ENCODE data around the gene MAML1. TPM values are rescaled to one million over a fixed set of nuclear protein-coding genes. Genes with fewer than 3 reads are reported as not detected.
"Not testable (repeated sequence)": the region's sequence is repeated elsewhere in the genome, so short reads cannot be mapped to it uniquely, and the experiment has no call there.

Gene MAML1
- total RNA-seq, 1 experiment from 2014 or later: 34.0 TPM

DNA sequence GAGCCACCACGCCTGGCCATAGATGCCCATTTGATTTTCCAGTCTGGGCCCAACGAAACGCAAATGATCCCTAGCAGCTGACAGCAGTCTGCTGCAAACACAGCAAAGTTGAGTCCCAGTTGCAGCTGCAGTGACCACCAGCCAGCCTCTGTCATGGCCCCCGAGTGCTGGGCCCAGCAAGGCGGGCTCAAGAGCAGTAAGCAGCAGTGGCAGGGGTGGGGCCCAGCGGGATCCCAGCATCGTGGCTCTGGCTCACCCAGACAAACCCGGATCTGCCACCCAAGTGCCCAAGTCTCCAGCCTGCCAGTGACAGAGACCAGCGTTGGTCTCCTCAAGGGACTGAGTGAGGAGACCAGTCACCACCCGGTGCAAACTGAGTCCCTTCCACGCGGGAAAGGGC is 54.2 kb downstream of the MAML1 start:
- Histone ChIP-seq H3F3A (ENCODE audit: insufficient read depth, low read depth) (peaks cover 9% of the 10 kb centered on the region; the same call in 1 of the 2 replicates), H3K27me3 (ENCODE audit: insufficient read depth, low read depth) (no peaks in the 10 kb centered on the region), H3K79me2 (ENCODE audit: low read depth) (no peaks in the 10 kb centered on the region), H4K20me1 (ENCODE audit: insufficient read depth) (no peaks in the 10 kb centered on the region), H3K4me2 (no peak overlapping the region), H3K9me2 (ENCODE audit: insufficient read depth) (no peaks in the 10 kb centered on the region), H2AFZ (no peak overlapping the region), H3K4me3 (no peak overlapping the region), H3K36me3 (ENCODE audit: low read depth) (no peaks in the 10 kb centered on the region), H3K4me1 (replicated peaks; ENCODE audit: insufficient read depth) (no peaks in the 10 kb centered on the region), H3K9me3 (ENCODE audit: insufficient read depth, low read depth) (no peaks in the 10 kb centered on the region), H3K27ac (no peak overlapping the region)
- no TSS peak for BruUV-seq (replicated peaks)
- TF ChIP-seq EZH2 (IDR thresholded peaks at IDR 0.05; ENCODE audit: low read depth): no peak
- TF ChIP-seq, protein P1, sequence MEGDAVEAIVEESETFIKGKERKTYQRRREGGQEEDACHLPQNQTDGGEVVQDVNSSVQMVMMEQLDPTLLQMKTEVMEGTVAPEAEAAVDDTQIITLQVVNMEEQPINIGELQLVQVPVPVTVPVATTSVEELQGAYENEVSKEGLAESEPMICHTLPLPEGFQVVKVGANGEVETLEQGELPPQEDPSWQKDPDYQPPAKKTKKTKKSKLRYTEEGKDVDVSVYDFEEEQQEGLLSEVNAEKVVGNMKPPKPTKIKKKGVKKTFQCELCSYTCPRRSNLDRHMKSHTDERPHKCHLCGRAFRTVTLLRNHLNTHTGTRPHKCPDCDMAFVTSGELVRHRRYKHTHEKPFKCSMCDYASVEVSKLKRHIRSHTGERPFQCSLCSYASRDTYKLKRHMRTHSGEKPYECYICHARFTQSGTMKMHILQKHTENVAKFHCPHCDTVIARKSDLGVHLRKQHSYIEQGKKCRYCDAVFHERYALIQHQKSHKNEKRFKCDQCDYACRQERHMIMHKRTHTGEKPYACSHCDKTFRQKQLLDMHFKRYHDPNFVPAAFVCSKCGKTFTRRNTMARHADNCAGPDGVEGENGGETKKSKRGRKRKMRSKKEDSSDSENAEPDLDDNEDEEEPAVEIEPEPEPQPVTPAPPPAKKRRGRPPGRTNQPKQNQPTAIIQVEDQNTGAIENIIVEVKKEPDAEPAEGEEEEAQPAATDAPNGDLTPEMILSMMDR (conservative IDR thresholded peaks at IDR 0.05): no peak
- ChIA-PET CTCF (no interaction called here), POLR2A (ENCODE audit: unreplicated experiment) (interaction anchor here (0.6 kb wide), 1 partner anchor 35 kb away, joined by 7 read pairs; no protein-coding TSS in a partner anchor)
- intact Hi-C loops (cut with micrococcal nuclease; ENCODE audit: unreplicated experiment): no loop called here
- no peak for DNase-seq

DNA sequence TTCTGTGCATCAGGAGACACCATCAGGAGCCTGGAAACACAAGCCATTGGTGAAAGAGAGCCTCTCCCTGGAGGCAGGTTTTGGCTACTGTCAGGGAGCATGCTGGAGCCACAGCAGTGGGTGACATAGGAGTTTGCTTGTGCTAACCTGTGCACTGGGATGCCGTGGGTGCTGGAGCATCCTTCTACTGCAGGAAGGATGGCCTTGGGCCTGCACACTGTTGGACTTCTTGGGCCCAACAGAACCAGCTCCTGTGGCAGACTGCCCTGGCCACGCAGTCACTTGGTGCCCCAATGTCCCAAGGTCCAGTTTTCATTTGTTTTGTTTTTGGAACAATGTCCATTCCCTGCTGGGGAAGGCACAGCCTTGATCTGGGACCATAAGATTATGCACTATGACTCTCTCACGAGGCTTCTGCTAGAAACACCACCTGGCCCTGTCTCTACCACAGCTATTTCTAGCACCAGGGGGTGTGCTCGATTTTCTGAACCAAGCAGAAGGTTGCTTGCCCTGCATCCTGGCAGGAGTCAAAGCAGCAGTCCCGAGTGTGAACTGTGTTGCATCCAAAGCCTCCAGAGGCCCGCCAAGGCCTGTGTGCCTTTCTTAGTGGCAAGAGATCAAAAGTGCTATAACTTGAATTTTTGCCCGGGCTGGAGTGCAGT is 55.7 kb downstream of the MAML1 start:
- Histone ChIP-seq H4K20me1 (ENCODE audit: insufficient read depth) (no peaks in the 10 kb centered on the region), H3K27me3 (ENCODE audit: insufficient read depth, low read depth) (no peaks in the 10 kb centered on the region), H3K79me2 (ENCODE audit: low read depth) (no peaks in the 10 kb centered on the region), H3K4me3 (no peak overlapping the region), H3K36me3 (ENCODE audit: low read depth) (no peaks in the 10 kb centered on the region), H3K4me1 (replicated peaks; ENCODE audit: insufficient read depth) (no peaks in the 10 kb centered on the region), H3K4me2 (no peak overlapping the region), H3K27ac (no peak overlapping the region), H3K9me3 (ENCODE audit: insufficient read depth, low read depth) (no peaks in the 10 kb centered on the region), H2AFZ (no peak overlapping the region), H3F3A (ENCODE audit: insufficient read depth, low read depth) (peaks cover 9% of the 10 kb centered on the region; the same call in 1 of the 2 replicates), H3K9me2 (ENCODE audit: insufficient read depth) (no peaks in the 10 kb centered on the region)
- no TSS peak for BruUV-seq (replicated peaks)
- intact Hi-C loops (cut with micrococcal nuclease; ENCODE audit: unreplicated experiment): no loop called here
- ChIA-PET CTCF (no interaction called here), POLR2A (ENCODE audit: unreplicated experiment) (interaction anchor here (0.5 kb wide), 1 partner anchor 8 kb away, joined by 4 read pairs; no protein-coding TSS in a partner anchor)
- no peak for DNase-seq
- TF ChIP-seq, protein P1 (conservative IDR thresholded peaks at IDR 0.05): no peak
- TF ChIP-seq EZH2 (IDR thresholded peaks at IDR 0.05; ENCODE audit: low read depth): no peak

DNA sequence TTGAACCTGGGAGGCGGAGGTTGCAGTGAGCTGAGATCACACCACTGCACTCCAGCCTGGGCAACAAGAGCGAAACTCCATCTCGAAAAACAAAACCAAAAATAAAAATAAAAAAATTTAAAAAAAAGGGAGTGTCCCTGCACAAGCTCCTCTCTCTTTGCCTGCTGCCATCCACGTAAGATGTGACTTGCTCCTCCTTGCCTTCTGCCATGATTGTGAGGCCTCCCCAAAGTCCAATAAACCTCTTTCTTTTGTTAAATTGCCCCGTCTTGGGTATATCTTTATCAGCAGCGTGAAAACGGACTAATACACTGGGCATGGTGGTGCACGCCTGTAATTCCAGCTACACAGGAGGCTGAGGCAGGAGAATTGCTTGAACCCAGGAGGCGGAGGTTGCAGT is 56.7 kb downstream of the MAML1 start:
- H3K9me3 ChIP-seq (ENCODE audit: insufficient read depth, low read depth); H3F3A ChIP-seq (ENCODE audit: insufficient read depth, low read depth); H3K79me2 ChIP-seq (ENCODE audit: low read depth); H3K4me2 ChIP-seq; H3K27ac ChIP-seq; CTCF ChIA-PET; intact Hi-C loops (cut with micrococcal nuclease; ENCODE audit: unreplicated experiment); H4K20me1 ChIP-seq (ENCODE audit: insufficient read depth); DNase-seq; H3K27me3 ChIP-seq (ENCODE audit: insufficient read depth, low read depth); BruUV-seq (replicated peaks); H2AFZ ChIP-seq; H3K9me2 ChIP-seq (ENCODE audit: insufficient read depth); H3K4me3 ChIP-seq; H3K4me1 ChIP-seq (replicated peaks; ENCODE audit: insufficient read depth); H3K36me3 ChIP-seq (ENCODE audit: low read depth): not testable (repeated sequence)
- POLR2A ChIA-PET (ENCODE audit: unreplicated experiment): interaction anchor here (0.7 kb wide), 1 partner anchor 33 kb away, joined by 4 read pairs; no protein-coding TSS in a partner anchor

All from PC-9 (cell line).